NCI-H2107 treated with DMSO at 0.1 percent for 48 hours (cell line): ENCODE results near the gene VPS41.

Source experiments
- DNase-seq: peaks from one replicate; lab custom pipeline; 2025; ENCODE audit not compliant: unreplicated experiment; lab: John Stamatoyannopoulos, UW

The VPS41 gene

GRCh38 chr7:38740041-38740440 is 168.9 kb downstream of the VPS41 start:
- no peak for DNase-seq

- peak; percentile 7 for DNase-seq
Measured at GRCh38 chr7:38736138-38736537, 172.9 kb downstream of the VPS41 start.

- no peak for DNase-seq
Measured at GRCh38 chr7:38731215-38731614, 177.8 kb downstream of the VPS41 start.

- DNase-seq, result no peak
Measured at GRCh38 chr7:38728145-38728544, 180.8 kb downstream of the VPS41 start.

GRCh38 chr7:38727184-38727940 is 181.6 kb downstream of the VPS41 start:
- no peak for DNase-seq

- no peak for DNase-seq
Measured at GRCh38 chr7:38723327-38723726, 185.7 kb downstream of the VPS41 start.

- no peak for DNase-seq
Measured at GRCh38 chr7:38716397-38716796, 192.6 kb downstream of the VPS41 start.

- DNase-seq, result no peak
Measured at GRCh38 chr7:38709123-38709522, 199.9 kb downstream of the VPS41 start.

- DNase-seq, result no peak
Measured at GRCh38 chr7:38704751-38705150, 204.2 kb downstream of the VPS41 start.

- DNase-seq, result no peak
Measured at GRCh38 chr7:38704041-38704547, 204.9 kb downstream of the VPS41 start.

GRCh38 chr7:38703093-38703492 is 205.9 kb downstream of the VPS41 start:
- DNase-seq, result no peak

GRCh38 chr7:38702002-38702535 is 206.9 kb downstream of the VPS41 start:
- DNase-seq, result no peak

GRCh38 chr7:38700116-38700515 is 208.9 kb downstream of the VPS41 start:
- no peak for DNase-seq

- DNase-seq, result no peak
Measured at GRCh38 chr7:38699471-38699870, 209.5 kb downstream of the VPS41 start.

- DNase-seq, result no peak
Measured at GRCh38 chr7:38694326-38694725, 214.7 kb downstream of the VPS41 start.

GRCh38 chr7:38686888-38687287 is 222.1 kb downstream of the VPS41 start:
- DNase-seq, result no peak

- no peak for DNase-seq
Measured at GRCh38 chr7:38685851-38686250, 223.1 kb downstream of the VPS41 start.

- no peak for DNase-seq
Measured at GRCh38 chr7:38682606-38683005, 226.4 kb downstream of the VPS41 start.

- peak; percentile 80 for DNase-seq
Measured at GRCh38 chr7:38681882-38682281, 227.1 kb downstream of the VPS41 start.

- no peak for DNase-seq
Measured at GRCh38 chr7:38679419-38679818, 229.6 kb downstream of the VPS41 start.

- DNase-seq, result no peak
Measured at GRCh38 chr7:38678698-38679054, 230.3 kb downstream of the VPS41 start.

- DNase-seq, result no peak
Measured at GRCh38 chr7:38677981-38678697, 230.9 kb downstream of the VPS41 start.
